Lower leg skin (tissue), 4 donors: ENCODE data around the gene ADGRA3. TPM values are rescaled to one million over a fixed set of nuclear protein-coding genes. Genes with fewer than 3 reads are reported as not detected.
"Not testable (repeated sequence)": the region's sequence is repeated elsewhere in the genome, so short reads cannot be mapped to it uniquely, and the experiment has no call there.

Experiments used
- DNase-seq, 2 donors: peaks; one replicate each; pipeline ENCODE4 v3.0.0-alpha.2; 2019; ENCODE audit warnings: low spot score in 2 of 2
- H3K4me3 ChIP-seq: fragments of 200-600 bp; sonication (generic); 2 replicates; pipeline ENCODE4 v1.5.1; 2017; ENCODE audit warnings: mild to moderate bottlenecking, low read depth; ENCODE audit not compliant: poor library complexity, severe bottlenecking
- CTCF ChIP-seq, 3 donors: fragments of 450-650 bp; IDR thresholded peaks; one replicate each; pipeline ENCODE4 v1.5.1; 2016; ENCODE audit warnings: antibody characterized with exemption in 3 of 3, mild to moderate bottlenecking in 3 of 3, moderate library complexity in 2 of 3
- POLR2A ChIP-seq, 2 donors: fragments of 450-650 bp; IDR thresholded peaks; one replicate each; pipeline ENCODE4 v1.6.1; 2016 to 2017; ENCODE audit warnings: antibody characterized with exemption in 2 of 2, mild to moderate bottlenecking in 1 of 2, moderate library complexity in 1 of 2
- WGBS, 2 donors: methylation state at CpG; one replicate each; pipeline ENCODE4 v1.1.5; 2018; 5-methylcytosine and 5-hydroxymethylcytosine counted together
- intact Hi-C: fragments of 100-400 bp; cut with DNase I; formaldehyde crosslinking; loops from one replicate; pipeline ENCODE4 v1.15.0; 2023; ENCODE audit warnings: low total_unique reads
- total RNA-seq, 4 donors: library from RNA; depleted of rRNA; stranded (reverse); fragments of >200 nt; gene quantifications; one replicate each; pipeline ENCODE4 v1.1.0, GENCODE V29; 2016

Gene ADGRA3
- total RNA-seq, 4 donors from 2014 or later: 8.4 to 14.9 (median 12.6) TPM

- WGBS, 2 donors: 92% methylated on average over 7 of the region's 7 CpGs
- no peak for DNase-seq
- TF ChIP-seq POLR2A (IDR thresholded peaks at IDR 0.05): no peak
- no peak for TF ChIP-seq CTCF (IDR thresholded peaks at IDR 0.05)
- intact Hi-C loops: no loop called here
- no peak overlapping the region for H3K4me3 ChIP-seq
Measured at GRCh38 chr4:22476011-22476410, 39.9 kb downstream of the ADGRA3 start.

GRCh38 chr4:22475311-22475646, 40.6 kb downstream of the ADGRA3 start:
- DNase-seq, H3K4me3 ChIP-seq, intact Hi-C loops: not testable (repeated sequence)
- WGBS, 2 donors: 89 to 93% methylated on average over 16 of the region's 16 CpGs

- WGBS, 2 donors: 77 to 79% methylated on average over 5 of the region's 5 CpGs
- intact Hi-C loops: no loop called here
- no peak for TF ChIP-seq CTCF (IDR thresholded peaks at IDR 0.05)
- H3K4me3 ChIP-seq: no peak overlapping the region
- DNase-seq: no peak
Measured at GRCh38 chr4:22474636-22475310, 41.1 kb downstream of the ADGRA3 start.

- intact Hi-C loops: no loop called here
- no peak for DNase-seq
- TF ChIP-seq CTCF (IDR thresholded peaks at IDR 0.05) (no peak), POLR2A (IDR thresholded peaks at IDR 0.05) (no peak)
- 72 to 77% methylated on average over 4 of the region's 4 CpGs for WGBS, 2 donors
- no peak overlapping the region for H3K4me3 ChIP-seq
Measured at GRCh38 chr4:22473268-22473667, 42.6 kb downstream of the ADGRA3 start.

GRCh38 chr4:22471999-22472461, 43.8 kb downstream of the ADGRA3 start:
- intact Hi-C loops: no loop called here
- WGBS, 2 donors: 81 to 82% methylated on average over 4 of the region's 4 CpGs
- no peak overlapping the region for H3K4me3 ChIP-seq
- TF ChIP-seq CTCF (IDR thresholded peaks at IDR 0.05): no peak
- TF ChIP-seq POLR2A (IDR thresholded peaks at IDR 0.05): no peak
- DNase-seq: no peak

GRCh38 chr4:22471419-22471818, 44.4 kb downstream of the ADGRA3 start:
- 90 to 93% methylated on average over 4 of the region's 4 CpGs for WGBS, 2 donors
- TF ChIP-seq CTCF (IDR thresholded peaks at IDR 0.05): no peak

More at GRCh38 chr4:22471419-22471818, 44.4 kb downstream of the ADGRA3 start:
- DNase-seq: no peak
- H3K4me3 ChIP-seq: no peak overlapping the region
- intact Hi-C loops: no loop called here
